GM12892 (cell line): ENCODE data around the gene MYLK2.

Source experiments
- POLR2A ChIP-seq: IDR thresholded peaks from 2 replicates; pipeline ENCODE4 v1.6.1; 2011; ENCODE audit warnings: low read depth, low read length, control low read depth
- POLR2AphosphoS5 ChIP-seq: IDR thresholded peaks from 2 replicates; pipeline ENCODE4 v1.6.1; 2011; ENCODE audit warnings: low read depth, low read length, control low read depth

- TF ChIP-seq POLR2AphosphoS5: no peak
- no peak for TF ChIP-seq POLR2A
These were observed 53.2 kb downstream of the MYLK2 start for GRCh38 chr20:31872406-31872805.
